GM19328 (cell line): Measurements from ENCODE around the gene ALB.

ENCODE experiments used
- ATAC-seq: cut with Tn5 transposase; IDR thresholded peaks from one replicate; pipeline ENCODE4 v1.9.1; 2021; ENCODE audit warnings: mild to moderate bottlenecking, moderate library complexity; ENCODE audit not compliant: unreplicated experiment

Gene ALB

GRCh38 chr4:73450398-73451004 is 46.4 kb downstream of the ALB start:
- ATAC-seq: no peak

DNA sequence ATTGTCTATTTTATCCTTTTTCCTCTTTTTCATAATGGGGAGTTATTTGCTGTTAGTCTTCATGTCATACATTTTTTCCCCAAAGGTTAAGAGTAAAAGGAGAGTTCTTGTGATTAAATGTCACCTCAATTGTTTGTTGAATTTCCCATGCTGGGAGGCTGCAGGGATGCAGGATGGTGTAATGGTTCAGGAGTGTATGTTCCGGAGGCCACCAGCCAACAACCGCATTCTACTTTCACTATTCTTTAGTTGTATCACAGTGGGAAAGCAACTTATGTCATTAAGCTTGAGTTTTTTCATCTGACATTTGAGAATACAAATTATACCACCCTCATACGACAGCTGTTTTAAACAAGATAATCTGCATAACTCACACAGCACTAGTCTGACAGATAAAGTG is 47.3 kb downstream of the ALB start:
- no peak for ATAC-seq

DNA sequence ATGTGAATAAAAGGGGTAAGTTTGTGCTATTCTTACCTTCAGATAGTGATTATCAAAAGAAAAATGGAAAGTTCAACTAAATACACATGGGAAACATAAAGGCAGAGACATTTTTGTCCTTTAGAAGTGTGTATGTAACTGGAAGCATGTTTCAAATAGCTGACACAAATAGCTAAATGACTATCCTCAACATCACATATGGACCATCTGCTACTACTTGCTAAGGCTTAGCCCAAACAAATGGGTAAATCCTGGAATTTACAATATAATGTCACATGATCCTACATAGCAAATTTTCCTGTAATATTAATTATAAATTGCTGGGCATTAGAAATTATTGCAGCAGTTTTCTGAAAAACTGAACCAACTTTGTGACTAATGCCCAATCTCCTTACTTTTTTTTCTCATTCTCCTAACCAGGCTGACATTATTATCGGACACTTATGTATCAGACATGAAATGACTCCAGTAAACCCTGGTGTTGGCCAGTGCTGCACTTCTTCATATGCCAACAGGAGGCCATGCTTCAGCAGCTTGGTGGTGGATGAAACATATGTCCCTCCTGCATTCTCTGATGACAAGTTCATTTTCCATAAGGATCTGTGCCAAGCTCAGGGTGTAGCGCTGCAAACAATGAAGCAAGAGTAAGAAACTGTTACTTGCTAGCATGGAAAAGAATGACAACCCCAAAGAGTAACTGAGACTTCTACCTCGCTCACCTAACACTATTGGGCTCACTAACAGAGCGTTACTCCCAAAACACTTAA is 48.1 kb downstream of the ALB start:
- ATAC-seq: no peak

DNA sequence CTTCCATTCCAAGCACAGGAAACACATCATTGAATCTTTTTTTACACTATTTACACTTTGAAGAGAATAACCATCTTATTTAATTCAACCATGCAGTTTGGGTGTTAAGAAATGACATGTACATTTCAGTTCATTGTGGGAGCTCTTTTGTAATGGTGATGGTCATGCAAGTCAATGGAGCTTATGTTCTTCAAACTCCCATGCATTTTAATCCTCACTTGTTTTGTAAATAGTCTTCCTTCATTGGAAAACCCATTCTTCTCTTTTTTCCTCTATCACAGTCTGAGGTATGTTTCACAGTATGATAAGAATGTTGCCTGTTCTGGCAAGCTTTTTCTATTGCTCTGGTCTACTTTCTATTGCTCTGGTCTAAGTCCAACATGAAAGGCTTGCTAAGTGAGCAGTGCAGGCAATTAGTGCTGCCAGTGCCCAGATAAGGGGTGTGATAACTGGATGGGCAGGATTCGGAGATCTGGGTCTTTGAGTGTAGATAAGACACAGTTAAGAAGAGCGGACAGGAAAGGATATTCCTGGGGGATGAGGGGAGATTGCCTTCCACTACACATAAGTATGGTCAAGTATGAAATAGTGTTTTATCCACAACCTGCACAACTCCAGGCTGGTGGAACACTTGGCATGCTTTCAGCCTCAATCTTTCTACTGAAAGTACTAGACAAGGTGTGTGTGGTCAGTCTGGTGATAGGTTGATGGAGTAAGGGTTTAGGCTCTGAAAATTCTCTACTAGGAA is 49.0 kb downstream of the ALB start:
- no peak for ATAC-seq

DNA sequence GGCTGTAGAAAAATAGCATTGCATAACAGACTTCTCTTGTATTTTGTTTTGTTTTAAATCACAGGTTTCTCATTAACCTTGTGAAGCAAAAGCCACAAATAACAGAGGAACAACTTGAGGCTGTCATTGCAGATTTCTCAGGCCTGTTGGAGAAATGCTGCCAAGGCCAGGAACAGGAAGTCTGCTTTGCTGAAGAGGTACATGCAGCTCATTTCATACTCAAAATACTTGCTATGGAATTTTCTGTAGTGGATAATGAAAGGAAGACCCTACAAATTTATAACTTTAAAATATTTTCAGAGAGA is 49.6 kb downstream of the ALB start:
- ATAC-seq: no peak

- no peak for ATAC-seq
These were observed 50.8 kb downstream of the ALB start for GRCh38 chr4:73454920-73455319.

GRCh38 chr4:73456177-73457022 is 52.3 kb downstream of the ALB start:
- no peak for ATAC-seq

GRCh38 chr4:73458184-73459047 is 54.3 kb downstream of the ALB start:
- ATAC-seq: no peak

GRCh38 chr4:73459048-73459421 is 54.9 kb downstream of the ALB start:
- ATAC-seq: no peak

DNA sequence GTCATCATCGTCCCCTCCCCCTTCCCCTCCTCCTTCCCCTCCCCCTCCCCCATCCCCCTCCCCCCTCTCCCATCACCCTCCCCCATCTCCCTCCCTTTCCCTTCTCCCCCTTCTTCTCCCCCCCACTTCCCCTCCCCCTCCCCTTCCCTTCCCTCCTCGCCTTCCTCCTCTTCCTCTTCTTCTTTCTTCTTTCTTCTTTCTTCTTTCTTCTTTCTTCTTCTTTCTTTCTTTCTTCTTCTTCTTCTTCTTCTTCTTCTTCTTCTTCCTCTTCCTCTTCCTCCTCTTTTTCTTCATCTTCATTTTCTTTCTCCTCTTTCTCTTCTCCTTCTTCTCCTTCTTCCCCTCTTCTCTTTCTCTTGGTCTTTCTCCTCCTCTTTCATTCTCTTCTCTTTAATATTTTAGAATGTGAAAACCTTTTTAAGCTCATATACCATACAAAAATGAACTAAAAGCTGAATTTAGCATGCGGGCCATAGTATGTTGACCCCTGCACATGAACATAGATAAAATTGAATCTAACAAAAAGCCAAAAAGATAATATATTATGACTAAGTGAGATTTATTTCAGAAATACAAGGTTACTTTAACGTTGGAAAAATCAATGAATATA is 56.9 kb downstream of the ALB start:
- ATAC-seq: no peak

DNA sequence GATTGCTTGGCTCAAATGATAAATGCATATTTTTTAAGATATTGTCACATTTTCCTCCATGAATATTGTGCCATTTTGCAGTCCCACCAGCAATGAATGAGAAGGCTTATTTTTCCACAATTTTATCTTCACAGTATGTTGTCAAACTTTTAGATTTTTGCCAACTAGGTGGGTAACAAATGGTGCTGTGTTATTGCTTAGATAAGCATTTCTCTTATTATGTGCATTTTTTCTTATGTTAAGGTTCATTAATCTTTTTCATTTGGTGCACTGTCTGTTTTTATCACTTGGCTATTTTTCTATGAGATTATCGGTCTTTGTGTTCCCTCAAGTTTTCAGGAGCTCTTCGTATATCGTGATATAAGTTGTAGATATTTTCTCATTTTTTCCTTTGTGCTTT is 64.1 kb downstream of the ALB start:
- no peak for ATAC-seq

- ATAC-seq: no peak
These were observed 66.6 kb downstream of the ALB start for GRCh38 chr4:73470728-73471127.
